ENCODE data around the gene SMAD9. TPM values are rescaled to one million over a fixed set of nuclear protein-coding genes. Genes with fewer than 3 reads are reported as not detected.

Gene SMAD9
- total RNA-seq, 4 donors from 2014 or later: 5.9 to 22.9 (median 8.2) TPM

DNA sequence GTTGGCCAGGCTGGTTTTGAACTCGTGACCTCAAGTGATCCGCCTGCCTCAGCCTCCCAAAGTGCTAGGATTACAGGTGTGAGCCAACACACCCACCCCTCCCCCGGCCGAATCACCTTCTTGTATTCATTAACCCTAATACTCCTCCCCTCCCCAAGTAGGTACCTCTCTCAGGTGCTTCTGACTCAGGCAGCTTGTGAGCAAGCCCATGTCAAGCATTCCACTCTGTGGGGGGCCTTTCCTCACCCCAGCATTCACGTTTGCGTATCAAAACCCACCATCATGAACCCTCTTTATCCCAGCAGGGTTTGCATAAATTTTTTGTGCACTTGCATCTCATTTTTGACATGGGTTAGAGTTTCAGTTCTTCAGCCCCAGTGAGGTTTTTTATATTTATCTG, 124.6 kb downstream of the SMAD9 start:
- DNase-seq (ENCODE audit: low spot score): no peak
- no peak for ATAC-seq (ENCODE audit: low FRiP score)
- no peak for TF ChIP-seq CTCF (IDR thresholded peaks at IDR 0.05)

Other genes with a start within 250 kb of the SMAD9 start
- gene SERTM1, start 246.2 kb downstream of the SMAD9 start, total RNA-seq: 10 to 100 TPM in 2 of 4 donors, 1 to 10 TPM in 1, not detected in 1; 7.8 to 50.5 (median 10.8) TPM
- 1 to 10 TPM; 2.2 to 5.2 (median 3.9) TPM for gene RFXAP, start 101.0 kb downstream of the SMAD9 start, total RNA-seq
- gene ALG5, start 79.1 kb upstream of the SMAD9 start, total RNA-seq: 10 to 100 TPM; 21.0 to 41.3 (median 29.4) TPM
- gene EXOSC8, start 80.5 kb upstream of the SMAD9 start, total RNA-seq: 10 to 100 TPM; 17.2 to 26.8 (median 20.9) TPM
- gene SUPT20H, start 139.4 kb upstream of the SMAD9 start, total RNA-seq: 10 to 100 TPM; 19.5 to 57.5 (median 31.8) TPM
- gene CSNK1A1L, start 185.4 kb upstream of the SMAD9 start, total RNA-seq: not detected